Transverse colon (tissue), 4 donors: ENCODE measurements around the gene ATG4A. TPM values are rescaled to one million over a fixed set of nuclear protein-coding genes. Genes with fewer than 3 reads are reported as not detected.

Experiments used
- DNase-seq: peaks from one replicate; pipeline ENCODE4 v3.0.0-alpha.2; 2019
- H3K27ac ChIP-seq, 4 donors: fragments of 200-600 bp; sonication (generic); 2 replicates each; pipeline ENCODE4 v1.5.1; 2016 to 2018; ENCODE audit warnings: inconsistent platforms in 4 of 4
- H3K27me3 ChIP-seq: fragments of 200-600 bp; sonication (generic); 2 replicates; pipeline ENCODE4 v1.5.1; 2017; ENCODE audit warnings: inconsistent platforms
- H3K36me3 ChIP-seq, 4 donors: fragments of 200-600 bp; sonication (generic); 2 replicates each; pipeline ENCODE4 v1.5.1; 2017 to 2019; ENCODE audit warnings: inconsistent platforms in 4 of 4
- H3K4me1 ChIP-seq, 4 donors: fragments of 200-600 bp; sonication (generic); 2 replicates each; pipeline ENCODE4 v1.5.1; 2017 to 2020; ENCODE audit warnings: inconsistent platforms in 4 of 4
- H3K4me3 ChIP-seq, 4 donors: fragments of 200-600 bp; sonication (generic); 1 replicate in 1 of 4; 2 replicates in 3 of 4; pipeline versions ENCODE4 v1.5.1 to v1.6.1; 2017 to 2019; ENCODE audit warnings: inconsistent platforms in 4 of 4
- H3K9me3 ChIP-seq, 2 donors: fragments of 200-600 bp; sonication (generic); 2 replicates each; pipeline ENCODE4 v1.5.1; 2017 to 2019; ENCODE audit warnings: inconsistent platforms in 2 of 2
- CTCF ChIP-seq, 5 experiments: fragments of 200-600 bp in 3 of 5; fragments of 450-650 bp in 2 of 5; sonication (generic) in 3 of 5; IDR thresholded peaks; 1 replicate in 2 of 5; 2 replicates in 3 of 5; pipeline ENCODE4 v1.5.1; 2016 to 2017; ENCODE audit warnings: antibody characterized with exemption in 5 of 5, inconsistent platforms in 3 of 5, mild to moderate bottlenecking in 2 of 5, moderate library complexity in 1 of 5
- EP300 ChIP-seq: sonication (generic); formaldehyde crosslinking; IDR thresholded peaks from one replicate; pipeline ENCODE4 v1.6.1; 2017; ENCODE audit warnings: antibody characterized with exemption, low read depth
- POLR2A ChIP-seq: fragments of 450-650 bp; IDR thresholded peaks from one replicate; pipeline ENCODE4 v1.6.1; 2016; ENCODE audit warnings: antibody characterized with exemption, mild to moderate bottlenecking, moderate library complexity
- POLR2AphosphoS5 ChIP-seq, 3 donors: sonication (generic); formaldehyde crosslinking; IDR thresholded peaks; one replicate each; pipeline ENCODE4 v1.6.1; 2016; ENCODE audit warnings: antibody characterized with exemption in 3 of 3
- WGBS, 2 donors: methylation state at CpG; one replicate each; pipeline ENCODE4 v1.1.5; 2018; ENCODE audit warnings: low coverage in 1 of 2; 5-methylcytosine and 5-hydroxymethylcytosine counted together
- in situ Hi-C, 4 donors: fragments of 200-750 bp; cut with MboI; loops; one replicate each; pipeline versions ENCODE4 v1.15.0 to v1.15.1; 2017; ENCODE audit warnings: low sequenced_read_pairs in 3 of 4, low pct_ligation_motif_present in 1 of 4, low pct_unique_long_range_greater_than_20kb in 1 of 4
- intact Hi-C: fragments of 100-400 bp; cut with DNase I; formaldehyde crosslinking; loops from one replicate; pipeline ENCODE4 v1.15.1; 2023; ENCODE audit warnings: low total_unique reads
- total RNA-seq, 4 donors: library from RNA; depleted of rRNA; stranded (reverse); fragments of >200 nt; gene quantifications; one replicate each; pipeline ENCODE4 v1.1.0, GENCODE V29; 2016

The ATG4A gene
- total RNA-seq, 4 donors from 2014 or later = 3.2 to 20.9 (median 13.1) TPM

- no peak for DNase-seq
- Histone ChIP-seq H3K4me1 (no peaks in the 10 kb centered on the region), H3K27me3 (no peaks in the 10 kb centered on the region), H3K36me3 (no peaks in the 10 kb centered on the region), H3K27ac (no peak overlapping the region), H3K9me3 (no peaks in the 10 kb centered on the region), H3K4me3 (no peak overlapping the region)
- TF ChIP-seq CTCF (IDR thresholded peaks at IDR 0.05) = no peak
- no peak for TF ChIP-seq POLR2A
- no peak for TF ChIP-seq EP300
- WGBS, 2 donors = 84% methylated on average over 11 of the region's 11 CpGs; no CpG with 5 or more reads in 1 of the 2 donors
- intact Hi-C loops = no loop called here
- in situ Hi-C loops = no loop called here
These were observed 67.6 kb downstream of the ATG4A start for GRCh38 chrX:108159028-108159670.

- H3K9me3 ChIP-seq = no peaks in the 10 kb centered on the region
- no peak for DNase-seq
- no peak for TF ChIP-seq POLR2AphosphoS5 (IDR thresholded peaks at IDR 0.05)
- TF ChIP-seq CTCF (IDR thresholded peaks at IDR 0.05) = no peak
- no peak for TF ChIP-seq POLR2A
- no peak for TF ChIP-seq EP300
- no peak overlapping the region for H3K27ac ChIP-seq
- H3K4me1 ChIP-seq = no peaks in the 10 kb centered on the region
- no peaks in the 10 kb centered on the region for H3K36me3 ChIP-seq
- WGBS, 2 donors = 77% methylated on average over 5 of the region's 5 CpGs; no CpG with 5 or more reads in 1 of the 2 donors
- intact Hi-C loops (no loop called here), in situ Hi-C loops (no loop called here)
- H3K4me3 ChIP-seq = no peak overlapping the region
- H3K27me3 ChIP-seq = no peaks in the 10 kb centered on the region
These were observed 68.7 kb downstream of the ATG4A start for GRCh38 chrX:108160309-108160708.

- TF ChIP-seq CTCF (IDR thresholded peaks at IDR 0.05) (no peak), POLR2AphosphoS5 (IDR thresholded peaks at IDR 0.05) (no peak), POLR2A (no peak), EP300 (no peak)
- no peak for DNase-seq
- in situ Hi-C loops (no loop called here), intact Hi-C loops (no loop called here)
- no peaks in the 10 kb centered on the region for H3K36me3 ChIP-seq
- no peaks in the 10 kb centered on the region for H3K4me1 ChIP-seq
- WGBS, 2 donors = 77% methylated on average over 4 of the region's 4 CpGs; no CpG with 5 or more reads in 1 of the 2 donors
- H3K9me3 ChIP-seq = no peaks in the 10 kb centered on the region
- H3K27ac ChIP-seq = no peak overlapping the region
- no peaks in the 10 kb centered on the region for H3K27me3 ChIP-seq
- H3K4me3 ChIP-seq = no peak overlapping the region
These were observed 70.7 kb downstream of the ATG4A start for GRCh38 chrX:108162265-108162664.

- Histone ChIP-seq H3K4me1 (no peaks in the 10 kb centered on the region), H3K36me3 (no peaks in the 10 kb centered on the region), H3K4me3 (no peak overlapping the region), H3K27ac (no peak overlapping the region), H3K9me3 (no peaks in the 10 kb centered on the region), H3K27me3 (no peaks in the 10 kb centered on the region)
- in situ Hi-C loops = no loop called here
- intact Hi-C loops = no loop called here
- DNase-seq = no peak
- 60 to 86% methylated on average over 1 to 7 of the region's 7 CpGs for whole genome bisulfite sequencing, 2 donors
- no peak for TF ChIP-seq CTCF (IDR thresholded peaks at IDR 0.05)
- no peak for TF ChIP-seq EP300
- no peak for TF ChIP-seq POLR2A
- no peak for TF ChIP-seq POLR2AphosphoS5 (IDR thresholded peaks at IDR 0.05)
These were observed 71.9 kb downstream of the ATG4A start for GRCh38 chrX:108163333-108164082.
